Kidney (tissue), 14 donors: Measurements from ENCODE around the gene SLC2A4RG. TPM values are rescaled to one million over a fixed set of nuclear protein-coding genes. Genes with fewer than 3 reads are reported as not detected.

ENCODE experiments used
- DNase-seq, 5 donors: peaks; one replicate each; pipeline ENCODE4 v3.0.0-alpha.2; 2013 to 2020
- FAIRE-seq: peaks from 2 replicates; lab custom pipeline; 2012; peaks lifted over from hg19 to GRCh38; lab: Jason Lieb, UNC
- H3K27ac ChIP-seq, 2 donors: one replicate each; pipeline ENCODE4 v1.7.0; 2013; ENCODE audit warnings: low read depth in 2 of 2, low read length in 2 of 2, inconsistent platforms in 1 of 2
- H3K27me3 ChIP-seq: one replicate; pipeline ENCODE4 v1.7.1; 2013; ENCODE audit warnings: low read length, inconsistent platforms; ENCODE audit not compliant: control insufficient read depth, insufficient read depth
- H3K36me3 ChIP-seq, 3 donors: one replicate each; pipeline versions ENCODE4 v1.7.0 to v1.7.1; 2013; ENCODE audit warnings: low read length in 3 of 3, control low read depth in 1 of 3, inconsistent platforms in 1 of 3; ENCODE audit not compliant: insufficient read depth in 3 of 3, control insufficient read depth in 2 of 3
- H3K4me1 ChIP-seq, 3 donors: one replicate each; pipeline versions ENCODE4 v1.7.0 to v1.7.1; 2013; ENCODE audit warnings: low read length in 3 of 3, inconsistent platforms in 1 of 3, low read depth in 1 of 3; ENCODE audit not compliant: control insufficient read depth in 2 of 3, insufficient read depth in 2 of 3
- H3K4me3 ChIP-seq, 3 donors: one replicate each; pipeline versions ENCODE4 v1.7.0 to v1.8.1; 2013; ENCODE audit warnings: low read length in 3 of 3, control low read depth in 1 of 3, inconsistent platforms in 1 of 3
- H3K9ac ChIP-seq, 3 donors: one replicate each; pipeline versions ENCODE4 v1.7.0 to v1.7.1; 2013; ENCODE audit warnings: low read length in 3 of 3, control low read depth in 1 of 3, inconsistent platforms in 1 of 3
- H3K9me3 ChIP-seq, 3 donors: one replicate each; pipeline versions ENCODE4 v1.7.0 to v1.7.1; 2013; ENCODE audit warnings: low read length in 3 of 3, control low read depth in 1 of 3, inconsistent platforms in 1 of 3; ENCODE audit not compliant: control insufficient read depth in 2 of 3, insufficient read depth in 1 of 3
- intact Hi-C: fragments of 100-400 bp; cut with DNase I; formaldehyde crosslinking; loops from one replicate; pipeline ENCODE4 v1.11.1; 2022
- polyA plus RNA-seq: library from polyadenylated mRNA; stranded (reverse); fragments of 350-450 nt; fragmentation: Illumina TruSeq; extraction: RNeasy Lipid Tissue Mini Kit (QIAGEN cat#74804); gene quantifications from one replicate; pipeline ENCODE4 v1.2.3, GENCODE V29; 2014; ENCODE audit warnings: low read depth, low replicate concordance; ENCODE audit not compliant: insufficient read depth
- total RNA-seq: library from RNA; stranded (reverse); fragmentation: NEBNext Ultra II Directional; extraction: Animal tissue kit (Norgen Biotek cat#: 25700); gene quantifications from one replicate; pipeline ENCODE4 v1.2.1, GENCODE V29; 2021
- TF ChIP-seq, protein P1 (sequence below): IDR thresholded peaks from 3 replicates; pipeline ENCODE4 v1.5.1; 2012; ENCODE audit warnings: mild to moderate bottlenecking, moderate library complexity, borderline replicate concordance; ENCODE audit not compliant: insufficient read depth; ENCODE audit errors: extremely low read depth
- donor health status: control.
- donor health status: control.
- donor health status: control.
- donor health status: control.
- donor health status: control.
- donor health status: DM: yes; HTN: yes; CAD: no.
- donor health status: Normal renal cell carcinoma (clear cell type).

SLC2A4RG gene
- total and polyA plus RNA-seq, 2 donors from 2014 or later, result 154 to 171 TPM

DNA sequence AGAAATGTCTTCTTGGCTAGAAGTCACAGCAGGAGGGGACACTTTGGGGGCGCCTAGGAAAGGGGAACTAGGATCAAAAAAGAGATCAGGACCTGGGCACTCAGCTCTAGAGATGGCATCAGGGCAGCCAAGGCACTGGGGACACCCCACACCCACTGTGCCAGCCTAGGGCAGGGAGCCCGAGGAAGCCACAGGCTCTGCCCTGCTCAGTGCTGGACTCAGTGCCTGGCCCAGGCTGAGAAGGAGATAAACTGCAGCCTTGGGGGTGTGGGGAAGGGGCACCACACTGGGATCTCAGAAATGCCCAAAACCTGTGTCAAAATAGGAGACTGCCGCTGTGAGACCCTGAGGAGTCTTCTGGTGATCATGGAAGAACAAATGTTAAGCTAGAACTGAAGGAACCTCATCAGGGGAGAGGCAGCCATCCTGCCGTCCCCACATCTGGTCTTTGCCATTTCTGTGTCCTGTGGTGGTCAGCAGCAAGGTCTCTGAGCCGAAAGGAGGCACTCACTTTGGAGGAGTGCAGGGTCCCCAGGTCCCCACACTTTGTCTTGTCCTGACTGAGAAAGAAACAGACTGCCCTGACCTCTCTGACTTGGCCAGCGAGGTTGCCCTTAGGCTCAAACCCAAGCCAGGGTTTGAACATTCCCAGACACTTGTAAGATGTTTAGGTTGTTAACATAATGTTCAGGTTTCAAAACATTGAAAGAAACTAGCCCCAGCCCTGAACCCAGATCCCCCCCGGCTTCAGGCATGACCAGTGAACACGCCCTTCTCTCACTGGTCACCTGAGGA, 34.1 kb upstream of the SLC2A4RG start:
- no peak overlapping the region for H3K9ac ChIP-seq
- TF ChIP-seq, protein P1, sequence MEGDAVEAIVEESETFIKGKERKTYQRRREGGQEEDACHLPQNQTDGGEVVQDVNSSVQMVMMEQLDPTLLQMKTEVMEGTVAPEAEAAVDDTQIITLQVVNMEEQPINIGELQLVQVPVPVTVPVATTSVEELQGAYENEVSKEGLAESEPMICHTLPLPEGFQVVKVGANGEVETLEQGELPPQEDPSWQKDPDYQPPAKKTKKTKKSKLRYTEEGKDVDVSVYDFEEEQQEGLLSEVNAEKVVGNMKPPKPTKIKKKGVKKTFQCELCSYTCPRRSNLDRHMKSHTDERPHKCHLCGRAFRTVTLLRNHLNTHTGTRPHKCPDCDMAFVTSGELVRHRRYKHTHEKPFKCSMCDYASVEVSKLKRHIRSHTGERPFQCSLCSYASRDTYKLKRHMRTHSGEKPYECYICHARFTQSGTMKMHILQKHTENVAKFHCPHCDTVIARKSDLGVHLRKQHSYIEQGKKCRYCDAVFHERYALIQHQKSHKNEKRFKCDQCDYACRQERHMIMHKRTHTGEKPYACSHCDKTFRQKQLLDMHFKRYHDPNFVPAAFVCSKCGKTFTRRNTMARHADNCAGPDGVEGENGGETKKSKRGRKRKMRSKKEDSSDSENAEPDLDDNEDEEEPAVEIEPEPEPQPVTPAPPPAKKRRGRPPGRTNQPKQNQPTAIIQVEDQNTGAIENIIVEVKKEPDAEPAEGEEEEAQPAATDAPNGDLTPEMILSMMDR, result no peak
- no peak overlapping the region for H3K4me3 ChIP-seq
- H3K9me3 ChIP-seq, result no peaks in the 10 kb centered on the region
- FAIRE-seq, result no peak
- intact Hi-C loops, result no loop called here
- H3K36me3 ChIP-seq, result peaks cover 2 to 29% (median 11%) of the 10 kb centered on the region in 3 donors
- no peak for DNase-seq
- H3K27ac ChIP-seq, result no peak overlapping the region
- no peaks in the 10 kb centered on the region for H3K27me3 ChIP-seq
- H3K4me1 ChIP-seq, result peaks cover 0 to 17% (median 6%) of the 10 kb centered on the region in 3 donors

- Histone ChIP-seq H3K27ac (peak overlapping the region in 1 of 2 donors; percentile 71), H3K4me3 (peak overlapping the region in 1 of 3 donors; percentile 76), H3K27me3 (no peaks in the 10 kb centered on the region), H3K36me3 (peaks cover 2 to 36% (median 12%) of the 10 kb centered on the region in 3 donors), H3K4me1 (peaks cover 0 to 17% (median 6%) of the 10 kb centered on the region in 3 donors), H3K9ac (peak overlapping the region in 1 of 3 donors; percentile 84), H3K9me3 (no peaks in the 10 kb centered on the region)
- FAIRE-seq, result no peak
- intact Hi-C loops, result no loop called here
- peak in 1 of 5 donors; percentile 36 for DNase-seq
- TF ChIP-seq, protein P1, result no peak
These were observed 33.4 kb upstream of the SLC2A4RG start for GRCh38 chr20:63706027-63706695.

GRCh38 chr20:63706852-63707557, 32.6 kb upstream of the SLC2A4RG start:
- no peaks in the 10 kb centered on the region for H3K27me3 ChIP-seq
- H3K4me1 ChIP-seq, result peaks cover 0 to 17% (median 6%) of the 10 kb centered on the region in 3 donors
- H3K4me3 ChIP-seq, result peak overlapping the region; percentile 66 to 76 (median 67)
- intact Hi-C loops, result no loop called here
- peak overlapping the region in 2 of 3 donors; percentile 51 to 84 for H3K9ac ChIP-seq
- peak in 3 of 5 donors; percentile 58 to 87 (median 62) for DNase-seq
- H3K36me3 ChIP-seq, result peaks cover 2 to 43% (median 13%) of the 10 kb centered on the region in 3 donors
- H3K27ac ChIP-seq, result peak overlapping the region; percentile 71 to 83
- TF ChIP-seq, protein P1, result peak; percentile 35
- no peak for FAIRE-seq
- no peaks in the 10 kb centered on the region for H3K9me3 ChIP-seq
